Chondrocyte (in vitro differentiated cells): ENCODE measurements around the gene CHRFAM7A. TPM values are rescaled to one million over a fixed set of nuclear protein-coding genes. Genes with fewer than 3 reads are reported as not detected.
"Not testable (repeated sequence)": the region's sequence is repeated elsewhere in the genome, so short reads cannot be mapped to it uniquely, and the experiment has no call there.

Experiments
- DNase-seq: peaks from one replicate; pipeline ENCODE4 v3.0.0; 2021; ENCODE audit warnings: mixed read lengths, low spot score
- H3K27ac Mint-ChIP-seq: one replicate; pipeline ENCODE4 v1.8.0; 2021; ENCODE audit warnings: mild to moderate bottlenecking, moderate library complexity, mixed read lengths; ENCODE audit not compliant: unreplicated experiment
- H3K27me3 Mint-ChIP-seq: 2 replicates; pipeline ENCODE4 v1.8.0; 2021; ENCODE audit warnings: low read depth, mixed read lengths
- H3K36me3 Mint-ChIP-seq: 2 replicates; pipeline ENCODE4 v1.8.0; 2021; ENCODE audit warnings: low read depth, mixed read lengths
- H3K4me1 Mint-ChIP-seq: 2 replicates; pipeline ENCODE4 v1.8.0; 2021; ENCODE audit warnings: low read depth, mild to moderate bottlenecking, mixed read lengths
- H3K4me3 Mint-ChIP-seq: one replicate; pipeline ENCODE4 v1.8.0; 2021; ENCODE audit warnings: mild to moderate bottlenecking, moderate library complexity, mixed read lengths; ENCODE audit not compliant: unreplicated experiment
- H3K9me3 Mint-ChIP-seq: 2 replicates; pipeline ENCODE4 v1.8.0; 2021; ENCODE audit warnings: low read depth, mixed read lengths
- total RNA-seq: library from RNA; stranded (reverse); gene quantifications from 3 replicates; pipeline ENCODE4 v1.2.1, GENCODE V29; 2021

CHRFAM7A gene
- total RNA-seq, 1 donor from 2014 or later: 4.4 TPM

GRCh38 chr15:30375872-30376271, 17.5 kb downstream of the CHRFAM7A start:
- not testable (repeated sequence) for H3K4me3 Mint-ChIP-seq, H3K9me3 Mint-ChIP-seq, H3K27ac Mint-ChIP-seq, DNase-seq, H3K4me1 Mint-ChIP-seq, H3K36me3 Mint-ChIP-seq, H3K27me3 Mint-ChIP-seq

GRCh38 chr15:30374862-30375261, 18.5 kb downstream of the CHRFAM7A start:
- H3K27ac Mint-ChIP-seq, H3K36me3 Mint-ChIP-seq, H3K27me3 Mint-ChIP-seq, DNase-seq, H3K4me3 Mint-ChIP-seq, H3K9me3 Mint-ChIP-seq, H3K4me1 Mint-ChIP-seq: not testable (repeated sequence)

GRCh38 chr15:30368271-30368670, 25.1 kb downstream of the CHRFAM7A start:
- not testable (repeated sequence) for H3K27me3 Mint-ChIP-seq, H3K27ac Mint-ChIP-seq, H3K36me3 Mint-ChIP-seq, DNase-seq, H3K4me3 Mint-ChIP-seq, H3K4me1 Mint-ChIP-seq, H3K9me3 Mint-ChIP-seq

- not testable (repeated sequence) for H3K36me3 Mint-ChIP-seq, DNase-seq, H3K27me3 Mint-ChIP-seq, H3K4me3 Mint-ChIP-seq, H3K4me1 Mint-ChIP-seq, H3K9me3 Mint-ChIP-seq, H3K27ac Mint-ChIP-seq
Observed at GRCh38 chr15:30367246-30367645, 26.1 kb downstream of the CHRFAM7A start.

GRCh38 chr15:30361404-30361803, 31.9 kb downstream of the CHRFAM7A start:
- H3K4me3 Mint-ChIP-seq, DNase-seq, H3K9me3 Mint-ChIP-seq, H3K27me3 Mint-ChIP-seq, H3K36me3 Mint-ChIP-seq, H3K4me1 Mint-ChIP-seq, H3K27ac Mint-ChIP-seq: not testable (repeated sequence)

GRCh38 chr15:30360990-30361389, 32.4 kb downstream of the CHRFAM7A start:
- H3K36me3 Mint-ChIP-seq, H3K4me1 Mint-ChIP-seq, DNase-seq, H3K27ac Mint-ChIP-seq, H3K4me3 Mint-ChIP-seq, H3K9me3 Mint-ChIP-seq, H3K27me3 Mint-ChIP-seq: not testable (repeated sequence)

- not testable (repeated sequence) for H3K27me3 Mint-ChIP-seq, H3K27ac Mint-ChIP-seq, H3K4me3 Mint-ChIP-seq, H3K36me3 Mint-ChIP-seq, DNase-seq, H3K9me3 Mint-ChIP-seq, H3K4me1 Mint-ChIP-seq
Observed at GRCh38 chr15:30355043-30355442, 38.3 kb downstream of the CHRFAM7A start.

GRCh38 chr15:30349803-30350202, 43.5 kb downstream of the CHRFAM7A start:
- not testable (repeated sequence) for H3K27ac Mint-ChIP-seq, H3K27me3 Mint-ChIP-seq, H3K4me1 Mint-ChIP-seq, DNase-seq, H3K36me3 Mint-ChIP-seq, H3K9me3 Mint-ChIP-seq, H3K4me3 Mint-ChIP-seq

- not testable (repeated sequence) for H3K4me3 Mint-ChIP-seq, DNase-seq, H3K36me3 Mint-ChIP-seq, H3K27ac Mint-ChIP-seq, H3K27me3 Mint-ChIP-seq, H3K9me3 Mint-ChIP-seq, H3K4me1 Mint-ChIP-seq
Observed at GRCh38 chr15:30336584-30336983, 56.8 kb downstream of the CHRFAM7A start.

GRCh38 chr15:30334152-30334551, 59.2 kb downstream of the CHRFAM7A start:
- not testable (repeated sequence) for H3K27me3 Mint-ChIP-seq, DNase-seq, H3K9me3 Mint-ChIP-seq, H3K4me3 Mint-ChIP-seq, H3K36me3 Mint-ChIP-seq, H3K27ac Mint-ChIP-seq, H3K4me1 Mint-ChIP-seq

- not testable (repeated sequence) for H3K4me3 Mint-ChIP-seq, DNase-seq, H3K36me3 Mint-ChIP-seq
Observed at GRCh38 chr15:30326145-30326544, 67.2 kb downstream of the CHRFAM7A start.

GRCh38 chr15:30321063-30321462, 72.3 kb downstream of the CHRFAM7A start:
- H3K27me3 Mint-ChIP-seq, H3K4me1 Mint-ChIP-seq, H3K4me3 Mint-ChIP-seq, DNase-seq, H3K27ac Mint-ChIP-seq, H3K36me3 Mint-ChIP-seq, H3K9me3 Mint-ChIP-seq: not testable (repeated sequence)

More at GRCh38 chr15:30326145-30326544, 67.2 kb downstream of the CHRFAM7A start:
- H3K27me3 Mint-ChIP-seq, H3K27ac Mint-ChIP-seq, H3K9me3 Mint-ChIP-seq, H3K4me1 Mint-ChIP-seq: not testable (repeated sequence)

- not testable (repeated sequence) for H3K36me3 Mint-ChIP-seq, H3K4me3 Mint-ChIP-seq, H3K4me1 Mint-ChIP-seq, H3K9me3 Mint-ChIP-seq, H3K27ac Mint-ChIP-seq, H3K27me3 Mint-ChIP-seq, DNase-seq
Observed at GRCh38 chr15:30315704-30316103, 77.6 kb downstream of the CHRFAM7A start.

- H3K4me1 Mint-ChIP-seq, H3K27me3 Mint-ChIP-seq, H3K9me3 Mint-ChIP-seq: not testable (repeated sequence)
Observed at GRCh38 chr15:30310575-30310974, 82.8 kb downstream of the CHRFAM7A start.

More at GRCh38 chr15:30310575-30310974, 82.8 kb downstream of the CHRFAM7A start:
- H3K4me3 Mint-ChIP-seq, H3K27ac Mint-ChIP-seq, H3K36me3 Mint-ChIP-seq, DNase-seq: not testable (repeated sequence)
